ENCODE results near the gene CARNS1. TPM values are rescaled to one million over a fixed set of nuclear protein-coding genes. Genes with fewer than 3 reads are reported as not detected.

Gene CARNS1
- total and polyA plus RNA-seq, 4 donors = 8.6 to 38.6 (median 25.7) TPM

DNA sequence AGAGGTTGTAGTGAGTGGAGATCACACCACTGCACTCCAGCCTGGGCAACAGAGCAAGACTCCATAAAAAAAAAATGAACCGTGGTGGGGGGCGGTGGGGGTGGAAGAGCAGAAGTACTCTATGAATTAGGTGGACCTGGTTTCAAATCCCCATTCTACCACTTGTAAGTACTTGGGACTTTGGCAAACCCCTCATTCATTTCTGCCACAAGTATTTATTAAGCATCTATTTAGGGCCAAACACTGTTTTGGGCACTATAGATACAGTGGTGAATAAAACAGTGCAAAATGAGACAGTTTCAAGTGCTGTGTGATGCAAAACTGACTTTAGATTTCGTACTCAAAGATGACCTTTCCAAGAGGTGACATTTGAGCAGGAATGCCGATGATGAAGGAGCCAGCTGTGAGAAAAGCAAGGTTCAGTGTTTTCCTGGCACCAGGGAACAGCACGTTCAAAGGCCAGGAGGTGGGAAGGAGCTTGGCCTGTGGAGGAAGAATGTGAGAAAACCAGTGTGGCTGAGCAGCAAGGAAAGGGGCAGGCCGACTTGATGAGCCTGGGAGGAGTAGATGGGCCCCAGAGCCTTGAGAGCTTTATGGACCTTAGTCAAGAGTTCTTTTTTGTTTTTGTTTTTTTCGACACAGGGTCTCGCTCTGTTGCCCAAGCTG, 55.0 kb downstream of the CARNS1 start:
- peaks cover 32% of the 10 kb centered on the region for H3K4me1 ChIP-seq (ENCODE audit: control insufficient read depth, insufficient read depth, low read length)
- H3K4me3 ChIP-seq (ENCODE audit: low read depth, low read length) = no peak overlapping the region
- DNase-seq (ENCODE audit: low read depth in 4 of 6, low spot score in 6 of 6) = no peak
- H3K36me3 ChIP-seq (ENCODE audit: control insufficient read depth, insufficient read depth, low read length) = peaks cover 14% of the 10 kb centered on the region
- H3K27me3 ChIP-seq (ENCODE audit: control insufficient read depth, insufficient read depth, low read length) = no peaks in the 10 kb centered on the region
- WGBS (ENCODE audit: insufficient coverage) = 70% methylated on average over 4 of the region's 8 CpGs
- no peak overlapping the region for H3K27ac ChIP-seq (ENCODE audit: low read depth, low read length)
- no peaks in the 10 kb centered on the region for H3K9me3 ChIP-seq (ENCODE audit: control insufficient read depth, insufficient read depth, low read length)

DNA sequence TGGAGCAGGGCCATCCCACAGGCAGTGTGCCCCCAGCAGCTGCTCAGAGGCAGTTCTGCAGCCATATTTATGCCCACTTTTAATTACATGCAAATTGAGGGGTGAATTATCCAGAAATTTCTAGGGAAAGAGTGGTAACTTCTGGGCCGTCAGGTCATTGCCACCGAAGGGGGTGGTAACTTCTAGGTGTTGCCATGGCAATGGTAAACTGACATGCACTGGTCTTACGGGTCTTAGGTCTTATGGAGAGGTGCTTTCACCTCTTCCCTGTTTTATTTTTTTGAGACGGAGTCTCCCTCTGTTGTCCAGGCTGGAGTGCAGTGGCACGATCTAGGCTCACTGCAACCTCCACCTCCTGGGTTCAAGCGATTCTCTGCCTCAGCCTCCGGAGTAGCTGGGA, 57.4 kb downstream of the CARNS1 start:
- Histone ChIP-seq H3K36me3 (ENCODE audit: control insufficient read depth, insufficient read depth, low read length) (no peaks in the 10 kb centered on the region), H3K27me3 (ENCODE audit: control insufficient read depth, insufficient read depth, low read length) (no peaks in the 10 kb centered on the region), H3K9me3 (ENCODE audit: control insufficient read depth, insufficient read depth, low read length) (no peaks in the 10 kb centered on the region), H3K4me3 (ENCODE audit: low read depth, low read length) (no peak overlapping the region), H3K27ac (ENCODE audit: low read depth, low read length) (no peak overlapping the region), H3K4me1 (ENCODE audit: control insufficient read depth, insufficient read depth, low read length) (peaks cover 15% of the 10 kb centered on the region)
- DNase-seq (ENCODE audit: low read depth in 4 of 6, low spot score in 6 of 6) = no peak
- WGBS (ENCODE audit: insufficient coverage) = 29% methylated on average over 2 of the region's 7 CpGs

Small RNAs within 50 kb of the gene (small RNA-seq; reads per million reads assigned to genes)
- gene RNU6-1238P (ENCODE audit: low replicate concordance) = not detected

Other genes with a start within 250 kb of the CARNS1 start
- 10 to 100 TPM; 44.6 to 44.9 TPM for gene GRK2, start 149.2 kb upstream of the CARNS1 start, total RNA-seq
- 100 to 1,000 TPM; 107 to 125 TPM for gene GRK2, start 149.2 kb upstream of the CARNS1 start, polyA plus RNA-seq (ENCODE audit: insufficient read length in 2 of 2)
- gene ANKRD13D, start 126.4 kb upstream of the CARNS1 start, total RNA-seq = 10 to 100 TPM; 42.8 to 44.9 TPM
- 100 to 1,000 TPM in 1 of 2 donors, 10 to 100 TPM in 1; 77.3 to 115 TPM for gene ANKRD13D, start 126.4 kb upstream of the CARNS1 start, polyA plus RNA-seq (ENCODE audit: insufficient read length in 2 of 2)
- gene SSH3, start 112.1 kb upstream of the CARNS1 start, total RNA-seq = 10 to 100 TPM in 1 of 2 donors, 1 to 10 TPM in 1; 7.1 to 14.7 TPM
- 10 to 100 TPM; 14.2 to 21.5 TPM for gene SSH3, start 112.1 kb upstream of the CARNS1 start, polyA plus RNA-seq (ENCODE audit: insufficient read length in 2 of 2)
- gene POLD4, start 62.1 kb upstream of the CARNS1 start, total RNA-seq = 10 to 100 TPM in 1 of 2 donors, 1 to 10 TPM in 1; 7.8 to 33.2 TPM
- 10 to 100 TPM; 18.0 to 34.8 TPM for gene POLD4, start 62.1 kb upstream of the CARNS1 start, polyA plus RNA-seq (ENCODE audit: insufficient read length in 2 of 2)
- under 1 TPM; 0.50 to 0.72 TPM for gene CLCF1, start 42.1 kb upstream of the CARNS1 start, total RNA-seq
- 1 to 10 TPM; 1.5 to 3.3 TPM for gene CLCF1, start 42.1 kb upstream of the CARNS1 start, polyA plus RNA-seq (ENCODE audit: insufficient read length in 2 of 2)
- gene RAD9A, start 23.7 kb upstream of the CARNS1 start, total RNA-seq = 10 to 100 TPM; 10.4 to 20.9 TPM
- gene RAD9A, start 23.7 kb upstream of the CARNS1 start, polyA plus RNA-seq (ENCODE audit: insufficient read length in 2 of 2) = 10 to 100 TPM; 31.4 to 43.5 TPM
- gene PPP1CA, start 13.8 kb upstream of the CARNS1 start, total RNA-seq = 100 to 1,000 TPM in 1 of 2 donors, 10 to 100 TPM in 1; 81.2 to 130 TPM
- 100 to 1,000 TPM; 115 to 119 TPM for gene PPP1CA, start 13.8 kb upstream of the CARNS1 start, polyA plus RNA-seq (ENCODE audit: insufficient read length in 2 of 2)
- gene TBC1D10C, start 11.6 kb upstream of the CARNS1 start, total RNA-seq = 1 to 10 TPM in 1 of 2 donors, under 1 TPM in 1; 0.83 to 1.9 TPM
- 1 to 10 TPM; 2.1 to 5.7 TPM for gene TBC1D10C, start 11.6 kb upstream of the CARNS1 start, polyA plus RNA-seq (ENCODE audit: insufficient read length in 2 of 2)
- gene RPS6KB2, start 12.8 kb downstream of the CARNS1 start, total RNA-seq = 10 to 100 TPM; 14.2 to 35.4 TPM
- gene RPS6KB2, start 12.8 kb downstream of the CARNS1 start, polyA plus RNA-seq (ENCODE audit: insufficient read length in 2 of 2) = 10 to 100 TPM; 38.3 to 46.7 TPM
- gene PTPRCAP, start 22.0 kb downstream of the CARNS1 start, total RNA-seq = 1 to 10 TPM in 1 of 2 donors, under 1 TPM in 1; 0.40 to 1.6 TPM
- 1 to 10 TPM; 1.9 to 3.0 TPM for gene PTPRCAP, start 22.0 kb downstream of the CARNS1 start, polyA plus RNA-seq (ENCODE audit: insufficient read length in 2 of 2)
- gene CORO1B, start 27.8 kb downstream of the CARNS1 start, total RNA-seq = 10 to 100 TPM; 27.8 to 64.1 TPM
- 10 to 100 TPM; 57.7 to 58.2 TPM for gene CORO1B, start 27.8 kb downstream of the CARNS1 start, polyA plus RNA-seq (ENCODE audit: insufficient read length in 2 of 2)
- gene GPR152, start 37.1 kb downstream of the CARNS1 start, total RNA-seq = not detected
- gene GPR152, start 37.1 kb downstream of the CARNS1 start, polyA plus RNA-seq (ENCODE audit: insufficient read length in 2 of 2) = not detected
- under 1 TPM; 0.30 to 0.39 TPM for gene CABP4, start 39.7 kb downstream of the CARNS1 start, total RNA-seq
- under 1 TPM; 0.53 to 0.67 TPM for gene CABP4, start 39.7 kb downstream of the CARNS1 start, polyA plus RNA-seq (ENCODE audit: insufficient read length in 2 of 2)
- gene TMEM134, start 53.6 kb downstream of the CARNS1 start, total RNA-seq = 10 to 100 TPM; 14.9 to 19.7 TPM
- gene TMEM134, start 53.6 kb downstream of the CARNS1 start, polyA plus RNA-seq (ENCODE audit: insufficient read length in 2 of 2) = 10 to 100 TPM; 48.8 to 69.0 TPM
- 10 to 100 TPM; 47.0 to 77.4 TPM for gene AIP, start 67.3 kb downstream of the CARNS1 start, total RNA-seq
- gene AIP, start 67.3 kb downstream of the CARNS1 start, polyA plus RNA-seq (ENCODE audit: insufficient read length in 2 of 2) = 10 to 100 TPM; 64.5 to 65.7 TPM
- 10 to 100 TPM; 34.0 to 48.6 TPM for gene PITPNM1, start 89.7 kb downstream of the CARNS1 start, total RNA-seq
- 100 to 1,000 TPM; 101 to 118 TPM for gene PITPNM1, start 89.7 kb downstream of the CARNS1 start, polyA plus RNA-seq (ENCODE audit: insufficient read length in 2 of 2)
- 10 to 100 TPM in 1 of 2 donors, 1 to 10 TPM in 1; 8.7 to 27.5 TPM for gene CDK2AP2, start 92.5 kb downstream of the CARNS1 start, total RNA-seq
- 10 to 100 TPM; 51.1 to 53.2 TPM for gene CDK2AP2, start 92.5 kb downstream of the CARNS1 start, polyA plus RNA-seq (ENCODE audit: insufficient read length in 2 of 2)
- under 1 TPM in 1 of 2 donors, not detected in 1; 0.22 TPM for gene CABP2, start 107.8 kb downstream of the CARNS1 start, total RNA-seq
- gene CABP2, start 107.8 kb downstream of the CARNS1 start, polyA plus RNA-seq (ENCODE audit: insufficient read length in 2 of 2) = not detected
- 100 to 1,000 TPM; 241 to 756 TPM for gene GSTP1, start 168.1 kb downstream of the CARNS1 start, total RNA-seq
- 100 to 1,000 TPM; 445 to 502 TPM for gene GSTP1, start 168.1 kb downstream of the CARNS1 start, polyA plus RNA-seq (ENCODE audit: insufficient read length in 2 of 2)
- 100 to 1,000 TPM; 144 to 219 TPM for gene NDUFV1, start 191.3 kb downstream of the CARNS1 start, total RNA-seq
- gene NDUFV1, start 191.3 kb downstream of the CARNS1 start, polyA plus RNA-seq (ENCODE audit: insufficient read length in 2 of 2) = 100 to 1,000 TPM; 243 to 292 TPM
- 1 to 10 TPM; 2.6 to 6.8 TPM for gene NUDT8, start 214.3 kb downstream of the CARNS1 start, total RNA-seq
- gene NUDT8, start 214.3 kb downstream of the CARNS1 start, polyA plus RNA-seq (ENCODE audit: insufficient read length in 2 of 2) = 1 to 10 TPM; 6.2 to 6.6 TPM
- gene TBX10, start 224.1 kb downstream of the CARNS1 start, total RNA-seq = not detected
- not detected for gene TBX10, start 224.1 kb downstream of the CARNS1 start, polyA plus RNA-seq (ENCODE audit: insufficient read length in 2 of 2)
- 1 to 10 TPM in 1 of 2 donors, under 1 TPM in 1; 0.79 to 3.5 TPM for gene ACY3, start 235.1 kb downstream of the CARNS1 start, total RNA-seq
- 1 to 10 TPM; 2.3 to 6.0 TPM for gene ACY3, start 235.1 kb downstream of the CARNS1 start, polyA plus RNA-seq (ENCODE audit: insufficient read length in 2 of 2)